Fibroblast of lung (primary cell): Measurements from ENCODE around the gene BMP7. TPM values are rescaled to one million over a fixed set of nuclear protein-coding genes. Genes with fewer than 3 reads are reported as not detected.

Experiments used
- DNase-seq, 2 donors: peaks; one replicate each; pipeline versions ENCODE4 v3.0.0 to v3.0.0-alpha.2; 2010; ENCODE audit warnings: low read depth in 2 of 2
- H2AFZ ChIP-seq: 2 replicates; pipeline ENCODE4 v1.5.1; 2012; ENCODE audit warnings: low read length, control low read depth, inconsistent platforms
- H3K27ac ChIP-seq: 2 replicates; pipeline ENCODE4 v1.5.1; 2011; ENCODE audit warnings: low read length, control low read depth; ENCODE audit not compliant: insufficient read depth
- H3K27me3 ChIP-seq: 2 replicates; pipeline ENCODE4 v1.5.1; 2011; ENCODE audit warnings: mild to moderate bottlenecking, low read length; ENCODE audit not compliant: control insufficient read depth, insufficient read depth
- H3K36me3 ChIP-seq: 2 replicates; pipeline ENCODE4 v1.5.1; 2011; ENCODE audit warnings: low read length; ENCODE audit not compliant: control insufficient read depth, insufficient read depth
- H3K4me1 ChIP-seq: 2 replicates; pipeline ENCODE4 v1.5.1; 2011; ENCODE audit warnings: low read length; ENCODE audit not compliant: control insufficient read depth, insufficient read depth; ENCODE audit errors: extremely low read depth
- H3K4me2 ChIP-seq: 2 replicates; pipeline ENCODE4 v1.5.1; 2011; ENCODE audit warnings: low read length, control low read depth; ENCODE audit not compliant: insufficient read depth; ENCODE audit errors: extremely low read depth
- H3K4me3 ChIP-seq, 4 experiments: fragments of 200-600 bp in 1 of 4; sonication (generic) in 1 of 4; replicated peaks in 1 of 4; 2 replicates each; pipeline ENCODE4 v1.5.1; 2011 to 2016; ENCODE audit warnings: low read length in 4 of 4, low read depth in 3 of 4, mild to moderate bottlenecking in 3 of 4, control low read depth in 2 of 4, inconsistent platforms in 1 of 4, mixed read lengths in 1 of 4; ENCODE audit not compliant: insufficient read depth in 1 of 4; ENCODE audit errors: control extremely low read depth in 1 of 4
- H3K79me2 ChIP-seq: 2 replicates; pipeline ENCODE4 v1.5.1; 2012; ENCODE audit warnings: mild to moderate bottlenecking, low read length, inconsistent platforms; ENCODE audit not compliant: control insufficient read depth, insufficient read depth
- H3K9ac ChIP-seq: 2 replicates; pipeline ENCODE4 v1.5.1; 2011; ENCODE audit warnings: mild to moderate bottlenecking, low read length, control low read depth; ENCODE audit not compliant: insufficient read depth
- H3K9me3 ChIP-seq: 2 replicates; pipeline ENCODE4 v1.5.1; 2012; ENCODE audit warnings: low read depth, low read length; ENCODE audit not compliant: control insufficient read depth, insufficient read depth
- H4K20me1 ChIP-seq: 2 replicates; pipeline ENCODE4 v1.5.1; 2011; ENCODE audit warnings: low read length; ENCODE audit not compliant: control insufficient read depth, insufficient read depth; ENCODE audit errors: extremely low read depth
- CTCF ChIP-seq, 2 donors: IDR thresholded peaks in 1 of 2; conservative IDR thresholded peaks in 1 of 2; 1 replicate in 1 of 2; 2 replicates in 1 of 2; pipeline ENCODE4 v1.5.1; 2011 to 2012; ENCODE audit warnings: low read length in 2 of 2, control low read depth in 1 of 2, inconsistent platforms in 1 of 2, low read depth in 1 of 2, mild to moderate bottlenecking in 1 of 2
- EZH2 ChIP-seq: IDR thresholded peaks from 2 replicates; pipeline ENCODE4 v1.5.1; 2012; ENCODE audit warnings: low read length, control low read depth, mild to moderate bottlenecking; ENCODE audit errors: missing control alignments
- polyA plus RNA-seq, 2 donors: library from polyadenylated mRNA; depleted of rRNA in 1 of 2; stranded (reverse) in 1 of 2; unstranded in 1 of 2; fragments of >200 nt; gene quantifications; 2 replicates each; pipeline ENCODE4 v1.2.1, GENCODE V29; 2011 to 2012; ENCODE audit warnings: missing spikeins in 1 of 2
- total RNA-seq: library from RNA; depleted of rRNA; stranded (reverse); fragments of >200 nt; gene quantifications from 2 replicates; pipeline ENCODE4 v1.2.1, GENCODE V29; 2014

Gene BMP7
- total and polyA plus RNA-seq, 2 donors (not counting 1 experiment from before 2014, with no cell fraction given): not detected

GRCh38 chr20:57145089-57145631 lies 121.3 kb downstream of the BMP7 start:
- Histone ChIP-seq H2AFZ (no peak overlapping the region), H3K4me2 (no peak overlapping the region), H3K36me3 (no peaks in the 10 kb centered on the region), H3K27ac (no peak overlapping the region), H3K9me3 (no peaks in the 10 kb centered on the region), H3K9ac (no peak overlapping the region), H3K4me1 (no peaks in the 10 kb centered on the region), H3K27me3 (no peaks in the 10 kb centered on the region), H3K4me3 (no peak overlapping the region), H4K20me1 (no peaks in the 10 kb centered on the region), H3K79me2 (no peaks in the 10 kb centered on the region)
- no peak for DNase-seq
- no peak for TF ChIP-seq EZH2
- TF ChIP-seq CTCF (conservative IDR thresholded peaks at IDR 0.05 in 1 of 2, IDR thresholded peaks at IDR 0.05 in 1 of 2; ENCODE audit: low read depth in 1 of 2, low read length in 2 of 2): no peak

GRCh38 chr20:57143173-57143572 lies 123.3 kb downstream of the BMP7 start:
- Histone ChIP-seq H3K4me1 (no peaks in the 10 kb centered on the region), H3K27me3 (no peaks in the 10 kb centered on the region), H4K20me1 (no peaks in the 10 kb centered on the region), H3K27ac (no peak overlapping the region), H3K9ac (no peak overlapping the region), H3K4me2 (no peak overlapping the region), H3K36me3 (no peaks in the 10 kb centered on the region), H3K9me3 (no peaks in the 10 kb centered on the region), H2AFZ (no peak overlapping the region), H3K4me3 (no peak overlapping the region), H3K79me2 (no peaks in the 10 kb centered on the region)
- TF ChIP-seq EZH2 (no peak), CTCF (conservative IDR thresholded peaks at IDR 0.05 in 1 of 2, IDR thresholded peaks at IDR 0.05 in 1 of 2; ENCODE audit: low read depth in 1 of 2, low read length in 2 of 2) (no peak)
- DNase-seq: no peak

GRCh38 chr20:57142667-57143066 lies 123.8 kb downstream of the BMP7 start:
- no peak overlapping the region for H2AFZ ChIP-seq
- H4K20me1 ChIP-seq: no peaks in the 10 kb centered on the region
- no peaks in the 10 kb centered on the region for H3K4me1 ChIP-seq
- H3K79me2 ChIP-seq: no peaks in the 10 kb centered on the region
- DNase-seq: no peak
- H3K27ac ChIP-seq: no peak overlapping the region
- no peaks in the 10 kb centered on the region for H3K36me3 ChIP-seq
- no peak overlapping the region for H3K9ac ChIP-seq
- H3K9me3 ChIP-seq: no peaks in the 10 kb centered on the region
- TF ChIP-seq EZH2 (no peak), CTCF (conservative IDR thresholded peaks at IDR 0.05 in 1 of 2, IDR thresholded peaks at IDR 0.05 in 1 of 2; ENCODE audit: low read depth in 1 of 2, low read length in 2 of 2) (no peak)
- H3K27me3 ChIP-seq: no peaks in the 10 kb centered on the region
- H3K4me2 ChIP-seq: no peak overlapping the region
- no peak overlapping the region for H3K4me3 ChIP-seq
